HepG2 (cell line): ENCODE data around the gene LAMTOR3. TPM values are rescaled to one million over a fixed set of nuclear protein-coding genes. Genes with fewer than 3 reads are reported as not detected.

Source experiments
- ATF1 ChIP-seq: IDR thresholded peaks from 2 replicates; pipeline ENCODE4 v1.6.1; 2016; ENCODE audit warnings: mild to moderate bottlenecking, control low read depth
- IRX3 ChIP-seq: sonication (generic); formaldehyde crosslinking; IDR thresholded peaks from 2 replicates; pipeline ENCODE4 v1.8.1; 2023; ENCODE audit warnings: mild to moderate bottlenecking, low read depth, missing genetic modification reagents, borderline replicate concordance
- KLF13 ChIP-seq: sonication (generic); formaldehyde crosslinking; IDR thresholded peaks from 2 replicates; pipeline ENCODE4 v1.4.0; 2020; ENCODE audit warnings: mild to moderate bottlenecking, missing genetic modification reagents
- KLF15 ChIP-seq: sonication (generic); formaldehyde crosslinking; IDR thresholded peaks from 2 replicates; pipeline ENCODE4 v1.8.1; 2023; ENCODE audit warnings: borderline replicate concordance, mild to moderate bottlenecking, inconsistent platforms, missing genetic modification reagents, mixed read lengths
- MAFK ChIP-seq, 2 experiments: IDR thresholded peaks in 1 of 2; conservative IDR thresholded peaks in 1 of 2; 2 replicates each; pipeline ENCODE4 v1.6.1; 2011; ENCODE audit warnings: improper control_type of control experiment in 2 of 2, low read length in 2 of 2
- MBNL3 ChIP-seq: fragments of 250-450 bp; sonication (Bioruptor Pico); conservative IDR thresholded peaks from 2 replicates; pipeline ENCODE4 v1.8.0; 2022; ENCODE audit warnings: mild to moderate bottlenecking, inconsistent platforms
- MIER2 ChIP-seq: IDR thresholded peaks from 2 replicates; pipeline ENCODE4 v1.6.1; 2016; ENCODE audit warnings: missing biosample characterization, missing genetic modification reagents
- NFYC ChIP-seq: IDR thresholded peaks from 2 replicates; pipeline ENCODE4 v1.6.1; 2016; ENCODE audit warnings: missing genetic modification reagents, missing compliant biosample characterization
- ONECUT2 ChIP-seq: sonication (generic); formaldehyde crosslinking; IDR thresholded peaks from 2 replicates; pipeline ENCODE4 v1.4.0; 2020; ENCODE audit warnings: missing genetic modification reagents
- PCBP1 ChIP-seq: fragments of 200-400 bp; formaldehyde crosslinking; IDR thresholded peaks from 2 replicates; pipeline ENCODE4 v1.6.1; 2017; ENCODE audit warnings: mild to moderate bottlenecking, low read depth, low read length, borderline replicate concordance
- PLRG1 ChIP-seq: fragments of 450-650 bp; conservative IDR thresholded peaks from 2 replicates; pipeline ENCODE4 v1.6.1; 2016
- RXRA ChIP-seq: sonication (generic); formaldehyde crosslinking; IDR thresholded peaks from 2 replicates; pipeline ENCODE4 v1.5.1; 2020; ENCODE audit warnings: missing genetic modification reagents
- TMF1 ChIP-seq: sonication (generic); formaldehyde crosslinking; IDR thresholded peaks from 2 replicates; pipeline ENCODE4 v1.8.1; 2022; ENCODE audit warnings: low read depth, missing genetic modification reagents
- ZBTB38 ChIP-seq: sonication (generic); formaldehyde crosslinking; IDR thresholded peaks from 2 replicates; pipeline ENCODE4 v1.5.1; 2020; ENCODE audit warnings: mild to moderate bottlenecking, missing genetic modification reagents
- ZMYM3 ChIP-seq: sonication (generic); formaldehyde crosslinking; IDR thresholded peaks from 2 replicates; pipeline ENCODE4 v1.5.1; 2020; ENCODE audit warnings: mild to moderate bottlenecking, missing genetic modification reagents
- ZNF136 ChIP-seq: sonication (generic); formaldehyde crosslinking; IDR thresholded peaks from 2 replicates; pipeline ENCODE4 v1.8.1; 2022; ENCODE audit warnings: low read depth, mild to moderate bottlenecking, moderate library complexity, missing genetic modification reagents
- ZNF180 ChIP-seq: sonication (generic); formaldehyde crosslinking; IDR thresholded peaks from 2 replicates; pipeline ENCODE4 v1.4.0; 2020; ENCODE audit warnings: low read depth, missing genetic modification reagents, borderline replicate concordance
- ZNF264 ChIP-seq: sonication (generic); formaldehyde crosslinking; IDR thresholded peaks from 2 replicates; pipeline ENCODE4 v1.4.0; 2020; ENCODE audit warnings: missing genetic modification reagents
- ZNF644 ChIP-seq: IDR thresholded peaks from 2 replicates; pipeline ENCODE4 v1.6.1; 2016; ENCODE audit warnings: low read depth
- ZNF75D ChIP-seq: sonication (generic); formaldehyde crosslinking; IDR thresholded peaks from 2 replicates; pipeline ENCODE4 v1.8.1; 2023; ENCODE audit warnings: missing genetic modification reagents, mild to moderate bottlenecking, borderline replicate concordance
- ZNF766 ChIP-seq: sonication (generic); formaldehyde crosslinking; IDR thresholded peaks from 2 replicates; pipeline ENCODE4 v1.5.0; 2020; ENCODE audit warnings: missing genetic modification reagents, borderline replicate concordance
- ZNF788 ChIP-seq: sonication (generic); formaldehyde crosslinking; IDR thresholded peaks from 2 replicates; pipeline ENCODE4 v1.5.0; 2020; ENCODE audit warnings: mild to moderate bottlenecking, missing genetic modification reagents, borderline replicate concordance
- ZNF792 ChIP-seq: IDR thresholded peaks from 2 replicates; pipeline ENCODE4 v1.6.1; 2016
- polyA plus RNA-seq, 8 experiments: library from polyadenylated mRNA; depleted of rRNA in 3 of 8; stranded (reverse) in 7 of 8; unstranded in 1 of 8; fragments of >200 nt; fragmentation: Illumina TruSeq in 4 of 8; extraction: Trizol in 4 of 8; gene quantifications; 2 replicates each; pipeline versions ENCODE4 v1.2.1 to v1.2.3, GENCODE V29; 2011 to 2016; ENCODE audit warnings: low read depth in 4 of 8, missing spikeins in 1 of 8, mixed read lengths in 1 of 8; ENCODE audit not compliant: insufficient read depth in 1 of 8
- total RNA-seq, 5 experiments: library from RNA; depleted of rRNA; stranded (reverse); fragments of >200 nt; fragmentation: Illumina TruSeq; extraction: Trizol; gene quantifications; 2 replicates each; pipeline ENCODE4 v1.2.3, GENCODE V29; 2016; ENCODE audit warnings: low read depth in 1 of 5
- TF ChIP-seq, protein P1 (sequence below): conservative IDR thresholded peaks from 2 replicates; pipeline ENCODE4 v1.6.1; 2018; ENCODE audit warnings: missing genetic modification reagents
- TF ChIP-seq, protein P2 (sequence below): sonication (generic); formaldehyde crosslinking; IDR thresholded peaks from 2 replicates; pipeline ENCODE4 v1.8.0; 2022; ENCODE audit warnings: mild to moderate bottlenecking, missing genetic modification reagents, moderate library complexity
- TF ChIP-seq, protein P3 (sequence below): sonication (generic); formaldehyde crosslinking; IDR thresholded peaks from 2 replicates; pipeline ENCODE4 v1.4.0; 2020; ENCODE audit warnings: missing genetic modification reagents

LAMTOR3 gene
- total and polyA plus RNA-seq, 2 of the 13 experiments (the other 11 are each of a cell fraction or from before 2014, with no cell fraction given), result 47.6 to 49.1 TPM

DNA sequence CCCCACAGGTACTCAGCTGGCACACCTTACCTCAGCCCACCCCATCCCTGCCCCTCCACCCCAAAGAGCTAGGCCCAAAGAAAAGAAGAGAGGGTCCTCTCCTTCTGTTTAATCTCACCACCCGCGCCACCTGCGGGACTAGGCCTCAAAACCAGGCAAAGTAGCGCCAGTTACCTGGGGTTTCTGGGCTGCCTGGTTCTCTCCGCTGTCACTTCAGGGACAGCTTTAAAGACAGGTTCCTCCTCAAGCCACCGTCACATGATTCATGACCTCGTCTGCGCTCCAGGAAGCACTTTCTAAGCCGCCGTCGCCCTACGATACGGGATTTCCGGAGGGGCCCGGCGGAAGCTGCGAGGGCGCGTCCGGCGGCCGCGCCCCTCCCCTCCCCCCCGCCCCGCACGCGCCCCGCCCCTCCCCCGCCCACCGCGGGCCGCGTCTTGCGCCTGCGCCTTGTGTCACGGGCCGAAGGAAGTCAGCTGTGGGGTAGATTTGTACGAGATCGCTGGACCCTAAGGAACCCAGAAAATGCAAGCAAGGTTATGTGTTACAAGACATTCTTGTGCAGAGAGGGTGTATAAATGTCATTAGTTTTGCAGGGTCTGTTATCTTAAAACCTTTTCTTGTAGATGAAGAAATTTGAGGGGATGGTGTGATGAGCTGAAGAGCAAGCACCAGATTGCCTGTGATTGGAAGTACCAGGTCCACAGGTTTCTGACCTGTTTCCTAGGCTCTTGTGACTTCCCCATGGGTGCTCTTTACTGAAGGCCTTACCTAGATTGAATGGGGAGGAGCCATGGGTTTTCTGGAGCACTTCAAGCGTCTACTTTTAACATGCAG is at the start of gene LAMTOR3 (continued):
- TF ChIP-seq, protein P1, sequence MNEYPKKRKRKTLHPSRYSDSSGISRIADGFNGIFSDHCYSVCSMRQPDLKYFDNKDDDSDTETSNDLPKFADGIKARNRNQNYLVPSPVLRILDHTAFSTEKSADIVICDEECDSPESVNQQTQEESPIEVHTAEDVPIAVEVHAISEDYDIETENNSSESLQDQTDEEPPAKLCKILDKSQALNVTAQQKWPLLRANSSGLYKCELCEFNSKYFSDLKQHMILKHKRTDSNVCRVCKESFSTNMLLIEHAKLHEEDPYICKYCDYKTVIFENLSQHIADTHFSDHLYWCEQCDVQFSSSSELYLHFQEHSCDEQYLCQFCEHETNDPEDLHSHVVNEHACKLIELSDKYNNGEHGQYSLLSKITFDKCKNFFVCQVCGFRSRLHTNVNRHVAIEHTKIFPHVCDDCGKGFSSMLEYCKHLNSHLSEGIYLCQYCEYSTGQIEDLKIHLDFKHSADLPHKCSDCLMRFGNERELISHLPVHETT, result no peak; the same call in 1 of the 2 replicates
- TF ChIP-seq, protein P2, sequence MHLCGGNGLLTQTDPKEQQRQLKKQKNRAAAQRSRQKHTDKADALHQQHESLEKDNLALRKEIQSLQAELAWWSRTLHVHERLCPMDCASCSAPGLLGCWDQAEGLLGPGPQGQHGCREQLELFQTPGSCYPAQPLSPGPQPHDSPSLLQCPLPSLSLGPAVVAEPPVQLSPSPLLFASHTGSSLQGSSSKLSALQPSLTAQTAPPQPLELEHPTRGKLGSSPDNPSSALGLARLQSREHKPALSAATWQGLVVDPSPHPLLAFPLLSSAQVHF (CRISPR knock-in tag), result no peak
- no peak for TF ChIP-seq ZNF264
- TF ChIP-seq, protein P3, sequence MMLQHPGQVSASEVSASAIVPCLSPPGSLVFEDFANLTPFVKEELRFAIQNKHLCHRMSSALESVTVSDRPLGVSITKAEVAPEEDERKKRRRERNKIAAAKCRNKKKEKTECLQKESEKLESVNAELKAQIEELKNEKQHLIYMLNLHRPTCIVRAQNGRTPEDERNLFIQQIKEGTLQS, result no peak
- TF ChIP-seq ZNF766, result no peak
- no peak for TF ChIP-seq ZNF788 (CRISPR knock-in tag)
- TF ChIP-seq KLF15 (CRISPR knock-in tag), result no peak
- no peak for TF ChIP-seq TMF1 (CRISPR knock-in tag)
- no peak for TF ChIP-seq MAFK (conservative IDR thresholded peaks at IDR 0.05 in 1 of 2, IDR thresholded peaks at IDR 0.05 in 1 of 2; ENCODE audit: low read length in 2 of 2)
- TF ChIP-seq MIER2 (CRISPR knock-in tag), result no peak
- TF ChIP-seq ONECUT2 (CRISPR knock-in tag), result no peak
- no peak for TF ChIP-seq NFYC (CRISPR knock-in tag)
- no peak for TF ChIP-seq ZBTB38 (CRISPR knock-in tag)
- TF ChIP-seq ZNF180 (CRISPR knock-in tag), result no peak
- 0 out of 2 replicates have a peak, but pooled peaks have one; percentile 67 for TF ChIP-seq ZNF792
- no peak for TF ChIP-seq ATF1 (CRISPR knock-in tag)
- no peak for TF ChIP-seq ZNF136 (CRISPR knock-in tag)
- TF ChIP-seq ZMYM3, result no peak
- no peak for TF ChIP-seq PLRG1
- no peak for TF ChIP-seq MBNL3 (CRISPR knock-in tag)
- TF ChIP-seq IRX3, result no peak
- TF ChIP-seq ZNF75D (CRISPR knock-in tag), result no peak
- TF ChIP-seq PCBP1, result no peak
- TF ChIP-seq KLF13 (CRISPR knock-in tag), result no peak
- no peak for TF ChIP-seq ZNF644 (CRISPR knock-in tag)
- no peak for TF ChIP-seq RXRA (CRISPR knock-in tag)
